OCI-LY1 (cell line): ENCODE results near the gene TCN1.

Experiments used
- H2AFZ ChIP-seq: fragments of 200-600 bp; sonication (generic), shearing (Covaris generic); 2 replicates; pipeline ENCODE4 v1.6.0; 2014; ENCODE audit warnings: antibody characterized with exemption, mild to moderate bottlenecking, low read length
- H3F3A ChIP-seq: fragments of 200-600 bp; sonication (generic), shearing (Covaris generic); 2 replicates; pipeline ENCODE4 v1.6.0; 2014; ENCODE audit warnings: mild to moderate bottlenecking, antibody characterized with exemption, low read length, moderate library complexity; ENCODE audit not compliant: insufficient read depth
- H3K27ac ChIP-seq: fragments of 200-600 bp; sonication (generic); 2 replicates; pipeline ENCODE4 v1.5.1; 2014; ENCODE audit warnings: low read length, mixed run types, mild to moderate bottlenecking, low read depth; ENCODE audit not compliant: poor library complexity, severe bottlenecking
- H3K27me3 ChIP-seq: fragments of 200-600 bp; sonication (generic); 2 replicates; pipeline ENCODE4 v1.6.0; 2014; ENCODE audit warnings: antibody characterized with exemption, mild to moderate bottlenecking, low read length, moderate library complexity; ENCODE audit not compliant: insufficient read depth
- H3K36me3 ChIP-seq: fragments of 200-600 bp; sonication (generic); 2 replicates; pipeline ENCODE4 v1.6.1; 2014; ENCODE audit warnings: mild to moderate bottlenecking, antibody characterized with exemption, low read length, moderate library complexity, mixed read lengths; ENCODE audit not compliant: insufficient read depth
- H3K4me1 ChIP-seq: fragments of 200-600 bp; sonication (generic); 2 replicates; pipeline ENCODE4 v1.5.1; 2014; ENCODE audit warnings: mild to moderate bottlenecking, low read length, moderate library complexity; ENCODE audit not compliant: insufficient read depth, severe bottlenecking
- H3K4me2 ChIP-seq: fragments of 200-600 bp; sonication (generic), shearing (Covaris generic); 2 replicates; pipeline ENCODE4 v1.6.1; 2014; ENCODE audit warnings: low read length
- H3K4me3 ChIP-seq: fragments of 200-600 bp; sonication (generic); 2 replicates; pipeline ENCODE4 v1.5.1; 2014; ENCODE audit warnings: low read length, low read depth, mild to moderate bottlenecking, mixed read lengths; ENCODE audit not compliant: poor library complexity, severe bottlenecking
- H3K79me2 ChIP-seq: fragments of 200-600 bp; shearing (Covaris generic); 2 replicates; pipeline ENCODE4 v1.6.1; 2016; ENCODE audit warnings: mixed run types, low read length, mixed read lengths; ENCODE audit not compliant: insufficient read depth
- H3K9ac ChIP-seq: fragments of 200-600 bp; sonication (generic), shearing (Covaris generic); 2 replicates; pipeline ENCODE4 v1.6.1; 2014; ENCODE audit warnings: mild to moderate bottlenecking, low read length, mixed read lengths
- H3K9me2 ChIP-seq: fragments of 200-600 bp; sonication (generic), shearing (Covaris generic); 2 replicates; pipeline ENCODE4 v1.6.1; 2014; ENCODE audit warnings: low read depth, mild to moderate bottlenecking, low read length, mixed read lengths
- H3K9me3 ChIP-seq: fragments of 200-600 bp; shearing (Covaris generic); 2 replicates; pipeline ENCODE4 v1.6.1; 2014; ENCODE audit warnings: low read length, mixed read lengths
- H4K20me1 ChIP-seq: fragments of 200-600 bp; sonication (generic), shearing (Covaris generic); 2 replicates; pipeline ENCODE4 v1.6.0; 2016; ENCODE audit warnings: mild to moderate bottlenecking, low read length; ENCODE audit not compliant: insufficient read depth
- CTCF ChIP-seq: fragments of 200-600 bp; sonication (generic), shearing (Covaris generic); IDR thresholded peaks from 2 replicates; pipeline ENCODE4 v1.5.1; 2017; ENCODE audit warnings: mild to moderate bottlenecking, antibody characterized with exemption, low read length, moderate library complexity, mixed read lengths
- EZH2 ChIP-seq: fragments of 200-600 bp; sonication (generic), shearing (Covaris generic); IDR thresholded peaks from 2 replicates; pipeline ENCODE4 v1.8.0; 2017; ENCODE audit warnings: borderline replicate concordance, mixed run types, mild to moderate bottlenecking, antibody characterized with exemption, low read length, moderate library complexity, mixed read lengths

Gene TCN1

GRCh38 chr11:59883597-59883996, 17.3 kb upstream of the TCN1 start:
- H3K4me2 ChIP-seq: no peak overlapping the region
- H3F3A ChIP-seq: no peaks in the 10 kb centered on the region
- H3K36me3 ChIP-seq: no peaks in the 10 kb centered on the region
- no peak overlapping the region for H2AFZ ChIP-seq
- no peaks in the 10 kb centered on the region for H4K20me1 ChIP-seq
- H3K4me3 ChIP-seq: no peak overlapping the region
- H3K27me3 ChIP-seq: no peaks in the 10 kb centered on the region
- H3K4me1 ChIP-seq: no peaks in the 10 kb centered on the region
- no peak for TF ChIP-seq CTCF
- no peak for TF ChIP-seq EZH2
- H3K9me2 ChIP-seq: no peaks in the 10 kb centered on the region
- no peak overlapping the region for H3K27ac ChIP-seq
- no peak overlapping the region for H3K9ac ChIP-seq
- H3K9me3 ChIP-seq: no peaks in the 10 kb centered on the region
- no peaks in the 10 kb centered on the region for H3K79me2 ChIP-seq

GRCh38 chr11:59879567-59879966, 13.3 kb upstream of the TCN1 start:
- H3K9me3 ChIP-seq: no peaks in the 10 kb centered on the region
- no peaks in the 10 kb centered on the region for H4K20me1 ChIP-seq
- H3F3A ChIP-seq: no peaks in the 10 kb centered on the region
- H3K36me3 ChIP-seq: no peaks in the 10 kb centered on the region
- H3K4me3 ChIP-seq: no peak overlapping the region
- no peak overlapping the region for H3K27ac ChIP-seq
- H2AFZ ChIP-seq: no peak overlapping the region
- H3K9me2 ChIP-seq: no peaks in the 10 kb centered on the region
- no peak overlapping the region for H3K4me2 ChIP-seq
- no peaks in the 10 kb centered on the region for H3K4me1 ChIP-seq
- H3K79me2 ChIP-seq: no peaks in the 10 kb centered on the region
- no peaks in the 10 kb centered on the region for H3K27me3 ChIP-seq
- TF ChIP-seq CTCF: no peak
- no peak for TF ChIP-seq EZH2
- H3K9ac ChIP-seq: no peak overlapping the region

- Histone ChIP-seq H3F3A (no peaks in the 10 kb centered on the region), H3K9me2 (no peaks in the 10 kb centered on the region), H3K9me3 (no peaks in the 10 kb centered on the region), H3K27me3 (no peaks in the 10 kb centered on the region), H3K4me3 (no peak within 1 kb of the TSS), H3K4me2 (no peak within 1 kb of the TSS), H3K36me3 (no peaks in the 10 kb centered on the region), H3K4me1 (no peaks in the 10 kb centered on the region), H2AFZ (no peak within 1 kb of the TSS), H3K27ac (no peak within 1 kb of the TSS), H3K9ac (no peak within 1 kb of the TSS), H4K20me1 (no peaks in the 10 kb centered on the region), H3K79me2 (no peaks in the 10 kb centered on the region)
- no peak for TF ChIP-seq CTCF
- no peak for TF ChIP-seq EZH2
These were observed 12.3 kb upstream of the TCN1 start, which contains the start of gene OOSP3 for GRCh38 chr11:59878575-59878974. Gene OOSP3, plus strand, starts transcription at chr11:59878782. Its CDS starts 27 bp downstream, at chr11:59878809.
